Stimulated activated CD8-positive, alpha-beta memory T cell treated with anti-CD3 and anti-CD28 coated beads, Interleukin-15, amount 100 ng/mL, for 1 hour (primary cell): ENCODE measurements around the gene XPO5.
"Not testable (repeated sequence)": the region's sequence is repeated elsewhere in the genome, so short reads cannot be mapped to it uniquely, and the experiment has no call there.

Source experiments
- DNase-seq: peaks from one replicate; pipeline ENCODE4 v3.0.0-alpha.2; 2020; ENCODE audit warnings: low read depth

XPO5 gene

DNA sequence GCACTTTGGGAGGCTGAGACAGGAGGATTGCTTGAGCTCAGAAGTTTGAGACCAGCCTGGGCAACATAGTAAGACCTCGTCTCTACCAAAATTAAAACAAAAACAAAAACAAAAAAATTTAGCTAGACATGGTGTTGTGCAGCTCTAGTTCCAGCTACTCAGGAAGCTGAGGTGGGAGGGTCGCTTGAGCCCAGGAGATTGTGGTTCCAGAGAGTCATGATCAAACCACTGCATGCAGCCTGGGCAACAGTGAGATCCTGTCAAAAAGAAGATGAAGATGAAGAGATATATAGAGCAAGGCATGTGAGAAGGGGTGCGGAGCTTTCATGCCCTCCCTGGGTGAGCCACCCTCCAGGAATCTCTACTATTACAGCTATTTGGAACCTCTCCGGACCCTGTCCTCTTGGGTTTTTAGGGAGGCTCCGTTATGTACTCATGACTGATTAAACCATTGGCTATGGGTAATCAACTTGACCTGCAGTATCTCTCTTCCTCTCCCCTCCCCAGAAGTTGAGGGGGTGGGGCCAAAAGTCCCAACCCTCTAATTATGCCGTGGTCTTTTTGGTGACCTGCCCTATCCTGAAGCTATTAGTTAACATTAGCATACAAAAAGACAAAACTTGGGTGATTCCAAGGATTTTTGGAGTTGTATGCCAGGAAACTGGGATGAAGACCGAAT, 9.2 kb upstream of the XPO5 start:
- no peak for DNase-seq

GRCh38 chr6:43582911-43583310, 7.1 kb upstream of the XPO5 start:
- DNase-seq, result no peak

- no peak for DNase-seq
Observed at GRCh38 chr6:43579171-43579570, 3.3 kb upstream of the XPO5 start.

- no peak for DNase-seq
Observed at GRCh38 chr6:43578748-43579147, 2.9 kb upstream of the XPO5 start.

- DNase-seq, result no peak
Observed at GRCh38 chr6:43575105-43575771, 600 bp downstream of the XPO5 start.

- no peak for DNase-seq
Observed at GRCh38 chr6:43572015-43572414, 3.8 kb downstream of the XPO5 start.

GRCh38 chr6:43570876-43571441, 4.9 kb downstream of the XPO5 start:
- no peak for DNase-seq

DNA sequence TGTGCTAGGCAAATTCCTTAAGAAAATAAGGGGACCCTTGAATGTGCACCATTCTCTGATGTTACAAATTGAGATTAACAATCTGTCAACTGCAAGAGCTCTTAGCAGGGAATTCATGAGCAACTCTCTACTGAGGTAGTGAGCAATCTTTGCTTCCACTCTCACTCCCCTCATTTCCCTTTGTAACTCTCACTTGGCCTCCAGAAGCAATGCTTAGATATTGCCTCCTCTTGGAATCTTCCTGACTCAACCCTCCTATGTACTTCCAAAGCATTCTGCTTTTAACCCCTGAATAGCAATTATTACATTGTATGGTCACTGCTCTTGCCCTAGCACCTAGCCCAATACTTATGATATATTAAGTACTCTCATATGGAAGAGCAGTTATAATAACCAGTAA, 16.5 kb downstream of the XPO5 start:
- no peak for DNase-seq

DNA sequence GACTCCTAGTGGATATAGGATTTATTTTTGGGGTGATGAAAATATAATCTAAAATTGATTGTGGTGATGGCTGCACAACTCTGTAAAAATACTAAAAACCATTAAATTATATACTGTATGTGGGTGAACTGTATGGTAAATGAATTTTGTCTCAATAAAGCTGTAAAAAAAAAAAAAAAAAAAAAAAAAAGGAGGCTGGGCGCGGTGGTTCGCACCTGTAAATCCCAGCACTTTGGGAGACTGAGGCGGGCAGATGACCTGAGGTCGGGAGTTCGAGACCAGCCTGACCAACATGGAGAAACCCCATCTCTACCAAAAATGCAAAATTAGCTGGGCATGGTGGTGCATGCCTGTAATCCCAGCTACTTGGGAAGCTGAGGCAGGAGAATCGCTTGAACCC, 18.2 kb downstream of the XPO5 start:
- not testable (repeated sequence) for DNase-seq

- DNase-seq, result no peak
Observed at GRCh38 chr6:43547222-43547621, 28.6 kb downstream of the XPO5 start.

GRCh38 chr6:43544461-43544860, 31.4 kb downstream of the XPO5 start:
- no peak for DNase-seq

GRCh38 chr6:43541774-43542471, 33.9 kb downstream of the XPO5 start:
- no peak for DNase-seq

GRCh38 chr6:43540507-43540906, 35.3 kb downstream of the XPO5 start:
- DNase-seq, result no peak

DNA sequence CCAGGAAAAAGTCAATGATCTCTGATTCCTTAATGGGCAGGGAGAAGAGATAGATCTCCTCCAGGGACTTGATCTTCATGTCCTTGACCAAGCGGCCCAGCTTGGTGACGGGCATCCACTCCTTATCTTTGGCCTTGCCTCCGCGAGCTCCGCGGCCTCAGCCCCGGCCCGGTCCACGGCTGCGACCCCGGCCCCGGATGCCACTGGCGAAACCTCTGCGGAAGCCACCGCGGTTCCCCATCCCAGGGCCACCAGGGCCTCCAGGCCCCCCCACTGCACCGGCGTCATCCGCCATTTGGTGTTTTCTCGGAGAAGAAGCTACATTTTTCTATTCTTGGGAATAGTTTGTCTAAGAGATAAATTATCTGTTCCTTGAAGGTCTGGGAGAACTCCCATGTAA, 36.4 kb downstream of the XPO5 start:
- not testable (repeated sequence) for DNase-seq

DNA sequence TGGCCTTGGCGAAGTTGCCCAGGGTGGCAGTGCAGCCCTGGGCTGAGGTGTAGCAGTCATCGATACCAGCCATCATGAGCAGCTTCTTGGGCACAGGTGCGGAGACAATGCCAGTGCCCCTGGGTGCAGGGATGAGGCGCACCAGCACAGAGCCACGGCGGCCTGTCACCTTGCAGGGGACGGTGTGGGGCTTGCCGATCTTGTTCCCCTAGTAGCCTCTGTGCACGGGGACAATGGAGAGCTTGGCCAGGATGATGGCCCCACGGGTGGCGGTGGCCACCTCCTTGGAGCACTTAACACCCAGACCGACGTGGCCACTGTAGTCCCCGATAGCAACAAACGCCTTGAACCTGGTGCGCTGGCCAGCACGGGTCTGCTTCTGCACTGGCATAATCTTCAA, 36.9 kb downstream of the XPO5 start:
- DNase-seq, result not testable (repeated sequence)

DNA sequence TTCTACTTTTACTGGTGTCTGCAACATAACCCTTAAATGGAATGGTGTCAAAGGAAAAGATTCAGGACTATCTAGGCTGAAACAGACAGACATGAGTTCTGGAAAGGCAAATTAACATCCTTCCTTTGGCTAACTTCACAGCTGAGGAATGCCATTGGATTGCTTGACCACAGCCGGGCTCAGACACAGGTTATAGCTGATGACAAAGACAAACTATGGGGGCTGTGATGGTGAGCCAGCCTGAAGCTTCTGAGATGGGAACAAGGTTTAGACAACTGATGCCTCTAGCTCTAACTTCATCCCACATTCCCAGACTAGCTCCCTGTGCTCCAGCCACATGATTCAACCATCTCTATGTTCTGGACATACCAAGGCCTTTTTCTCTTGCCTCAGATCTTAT, 43.6 kb downstream of the XPO5 start:
- no peak for DNase-seq

- DNase-seq, result no peak
Observed at GRCh38 chr6:43524483-43524961, 51.3 kb downstream of the XPO5 start.

DNA sequence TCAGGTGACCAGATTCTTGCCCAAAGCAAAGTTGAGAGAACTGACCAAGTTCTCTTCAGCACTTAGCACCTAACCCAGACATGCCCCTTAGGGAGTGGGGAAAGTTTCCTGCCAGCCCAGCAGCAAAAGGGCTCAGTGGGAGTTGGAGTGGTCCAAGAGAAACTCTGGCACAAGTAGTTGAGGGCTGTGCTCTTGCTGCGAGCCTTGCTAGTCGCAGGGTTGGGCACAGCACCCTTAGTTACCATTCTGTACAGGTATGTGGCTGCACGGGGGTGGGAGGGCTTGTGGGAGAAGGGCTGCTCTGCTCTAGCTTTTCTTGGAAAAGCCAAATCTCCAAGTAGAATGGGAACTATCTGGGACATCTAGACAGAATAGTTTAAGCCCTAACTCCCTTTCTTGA, 52.6 kb downstream of the XPO5 start:
- DNase-seq, result no peak

DNA sequence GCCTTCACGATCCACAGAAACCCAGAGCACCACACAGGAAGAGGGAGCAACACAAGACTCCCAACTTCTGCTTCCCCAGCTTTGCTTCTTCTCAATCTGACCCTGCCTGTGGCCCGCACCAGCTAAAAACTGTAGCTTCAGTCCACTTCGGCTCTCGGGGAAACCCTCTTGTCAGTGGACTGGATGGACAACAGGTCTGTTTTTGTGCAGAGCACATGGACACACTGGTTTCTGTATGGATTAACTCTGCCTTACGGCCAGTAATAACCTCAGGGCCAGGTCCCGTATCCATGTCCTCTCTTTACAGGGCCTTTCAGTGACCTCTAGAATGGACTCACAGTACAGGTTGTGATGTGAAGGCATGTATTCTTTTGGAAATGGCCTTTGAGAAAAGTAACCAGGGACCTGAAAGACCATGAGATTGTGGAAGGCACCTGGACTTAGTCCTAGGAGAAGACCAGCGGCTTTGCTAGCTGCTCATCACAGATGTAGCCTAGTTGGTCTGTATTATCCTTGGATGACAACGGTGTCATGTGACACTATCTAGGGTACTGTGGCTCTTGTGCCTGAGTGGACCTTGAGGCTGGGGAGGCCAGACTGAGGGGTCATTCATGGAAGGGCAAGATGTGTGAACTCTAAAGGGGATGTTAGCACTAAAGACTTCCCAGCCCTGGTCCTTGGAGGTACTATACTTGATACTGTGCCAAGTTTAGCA, 53.1 kb downstream of the XPO5 start:
- DNase-seq, result no peak

DNA sequence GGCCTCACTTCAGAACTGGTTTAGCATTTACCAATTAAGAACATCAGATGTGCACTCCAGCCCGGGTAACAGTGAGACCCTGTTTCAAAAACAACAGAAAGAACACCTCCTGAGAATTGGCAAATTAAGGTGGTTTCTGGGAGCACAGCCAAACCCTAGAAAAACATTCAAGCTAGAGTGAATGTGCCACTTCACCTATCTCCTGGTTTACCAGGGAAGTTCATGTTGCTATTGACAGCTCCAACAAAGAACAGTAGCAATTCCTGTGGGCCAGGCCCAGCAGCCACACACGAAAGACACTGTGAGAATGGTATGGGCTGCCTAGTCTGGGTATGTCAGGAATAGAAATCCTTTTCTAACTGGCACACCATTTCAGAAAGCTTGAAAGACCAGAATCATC, 54.0 kb downstream of the XPO5 start:
- no peak for DNase-seq

GRCh38 chr6:43520097-43520496, 55.7 kb downstream of the XPO5 start:
- DNase-seq, result no peak
